HUES48 (cell line): Measurements from ENCODE around the gene RPH3AL.
A peak's percentile ranks its signal among the peaks of the same experiment; 100 is the strongest.
"Not testable (repeated sequence)": the region's sequence is repeated elsewhere in the genome, so short reads cannot be mapped to it uniquely, and the experiment has no call there.

Experiments
- H3K27ac ChIP-seq: one replicate; pipeline ENCODE4 v1.7.0; 2013; ENCODE audit warnings: low read depth, low read length, inconsistent platforms
- H3K27me3 ChIP-seq: 2 replicates; pipeline ENCODE4 v1.6.1; 2013; ENCODE audit warnings: mild to moderate bottlenecking, low read length; ENCODE audit not compliant: control insufficient read depth, insufficient read depth
- H3K36me3 ChIP-seq: 2 replicates; pipeline ENCODE4 v1.6.1; 2013; ENCODE audit warnings: low read length; ENCODE audit not compliant: control insufficient read depth, insufficient read depth
- H3K4me1 ChIP-seq: 2 replicates; pipeline ENCODE4 v1.6.1; 2013; ENCODE audit warnings: mild to moderate bottlenecking, low read length; ENCODE audit not compliant: control insufficient read depth, insufficient read depth
- H3K4me3 ChIP-seq: 2 replicates; pipeline ENCODE4 v1.5.1; 2013; ENCODE audit warnings: mild to moderate bottlenecking, low read depth, low read length
- H3K9ac ChIP-seq: 2 replicates; pipeline ENCODE4 v1.6.1; 2013; ENCODE audit warnings: mild to moderate bottlenecking, low read depth, low read length, moderate library complexity
- H3K9me3 ChIP-seq: 2 replicates; pipeline ENCODE4 v1.6.1; 2013; ENCODE audit warnings: low read length; ENCODE audit not compliant: control insufficient read depth, insufficient read depth

Gene RPH3AL

DNA sequence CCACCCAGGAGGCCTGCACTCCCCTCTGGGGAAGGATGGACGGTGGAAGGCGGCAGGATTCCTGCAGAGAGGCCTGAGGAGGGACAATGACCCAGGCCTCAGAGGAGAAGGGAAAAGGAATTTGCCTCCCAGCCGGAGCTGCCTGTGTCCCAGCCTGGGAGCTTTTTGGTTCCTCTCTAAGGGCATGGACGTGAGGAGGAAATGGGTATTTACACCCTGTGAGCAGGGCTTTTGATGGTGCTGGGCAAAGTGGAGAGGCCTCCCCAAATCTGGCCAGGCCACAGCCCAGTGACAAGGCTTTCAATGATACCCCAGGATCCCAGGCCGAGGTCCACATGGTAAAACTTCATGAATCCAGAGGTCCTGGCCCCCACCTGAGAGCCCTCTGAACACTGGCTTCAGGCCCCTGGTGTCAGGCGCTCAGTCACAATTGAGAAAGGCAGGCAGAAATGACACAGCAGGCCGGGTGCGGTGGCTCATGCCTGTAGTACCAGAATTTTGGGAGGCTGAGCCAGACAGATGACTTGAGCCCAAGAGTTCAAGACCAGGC is 115.1 kb downstream of the RPH3AL start:
- H3K4me1 ChIP-seq: peaks cover 22% of the 10 kb centered on the region
- no peak overlapping the region for H3K9ac ChIP-seq
- H3K27me3 ChIP-seq: no peaks in the 10 kb centered on the region
- H3K9me3 ChIP-seq: no peaks in the 10 kb centered on the region
- H3K36me3 ChIP-seq: no peaks in the 10 kb centered on the region
- no peak overlapping the region for H3K4me3 ChIP-seq
- H3K27ac ChIP-seq: peak overlapping the region; percentile 37

DNA sequence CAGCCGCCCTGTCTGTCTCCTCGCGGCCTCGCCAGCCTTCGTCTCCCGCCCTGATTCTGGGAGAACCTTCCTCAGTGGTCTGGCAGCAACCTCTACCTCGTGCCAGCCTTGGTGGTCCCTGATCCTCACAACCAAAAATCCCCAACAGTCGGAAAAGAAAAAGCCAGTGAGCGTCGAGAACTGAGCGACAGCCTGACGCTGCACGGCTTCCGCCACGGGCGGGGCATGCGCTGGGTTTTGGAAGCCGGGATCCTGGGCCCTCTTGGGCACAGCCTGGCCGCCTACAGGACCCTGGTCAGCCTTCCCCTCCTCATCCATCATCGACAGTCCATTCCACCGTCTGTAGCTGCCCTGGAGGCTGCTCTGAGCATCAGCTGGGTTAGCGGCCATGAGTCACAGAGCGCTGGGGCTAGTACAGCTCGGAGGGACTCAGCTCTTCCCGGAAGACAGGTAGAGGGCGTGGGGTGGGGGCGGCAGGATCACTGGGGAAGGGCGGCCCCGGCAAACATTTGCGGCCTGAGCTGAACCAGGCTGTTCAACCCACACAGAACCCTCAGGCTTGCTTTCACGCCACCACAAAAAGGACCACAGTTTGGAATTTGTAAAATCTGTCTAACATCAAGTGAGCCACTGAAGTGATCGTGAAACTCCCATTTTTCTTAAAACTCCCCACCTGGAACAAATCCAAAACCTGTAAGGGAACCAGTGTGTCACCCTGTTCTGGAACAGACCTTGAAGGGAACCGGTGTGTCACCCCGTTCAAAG is 115.8 kb downstream of the RPH3AL start:
- peaks cover 22% of the 10 kb centered on the region for H3K4me1 ChIP-seq
- H3K9ac ChIP-seq: no peak overlapping the region
- no peaks in the 10 kb centered on the region for H3K27me3 ChIP-seq
- H3K4me3 ChIP-seq: no peak overlapping the region
- H3K27ac ChIP-seq: peak overlapping the region; percentile 37
- no peaks in the 10 kb centered on the region for H3K36me3 ChIP-seq
- no peaks in the 10 kb centered on the region for H3K9me3 ChIP-seq

DNA sequence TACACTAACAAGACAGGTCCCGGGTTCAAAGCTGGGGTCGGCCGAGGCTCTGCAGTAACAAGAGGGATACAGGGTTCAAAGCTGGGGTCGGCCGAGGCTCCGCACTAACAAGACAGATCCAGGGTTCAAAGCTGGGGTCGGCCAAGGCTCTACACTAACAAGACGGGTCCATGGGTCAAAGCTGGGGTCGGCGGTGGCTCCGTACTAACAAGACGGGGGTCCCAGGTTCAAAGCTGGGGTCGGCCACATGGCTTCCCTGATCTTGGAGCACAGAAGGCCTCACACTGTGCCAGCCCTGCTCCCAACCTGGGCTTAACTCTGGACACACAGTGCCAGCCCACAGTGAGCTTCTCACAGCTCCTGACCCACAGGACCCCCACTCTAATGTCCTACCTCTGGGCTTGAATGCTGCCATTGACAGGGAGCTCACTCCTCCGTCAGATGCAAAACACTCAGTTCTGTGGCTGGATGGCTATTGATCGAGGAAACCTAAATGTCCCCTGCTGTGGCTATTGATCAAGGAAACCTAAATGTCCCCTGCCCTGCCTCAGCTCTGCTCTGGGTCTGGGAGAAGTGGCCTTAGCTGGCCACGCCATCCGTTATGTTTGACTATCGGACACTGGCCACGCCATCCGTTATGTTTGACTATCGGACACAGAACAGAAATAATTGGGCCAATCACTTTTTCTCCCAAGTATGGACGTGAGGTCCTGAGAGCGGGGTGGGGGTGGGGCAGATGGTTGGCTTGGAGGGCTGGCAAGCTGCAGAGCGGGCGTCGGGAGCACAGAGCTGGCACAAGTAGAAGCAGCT is 116.6 kb downstream of the RPH3AL start:
- Histone ChIP-seq H3K9ac (no peak overlapping the region), H3K9me3 (no peaks in the 10 kb centered on the region), H3K4me3 (no peak overlapping the region), H3K4me1 (peaks cover 22% of the 10 kb centered on the region), H3K27me3 (no peaks in the 10 kb centered on the region), H3K27ac (no peak overlapping the region), H3K36me3 (no peaks in the 10 kb centered on the region)

DNA sequence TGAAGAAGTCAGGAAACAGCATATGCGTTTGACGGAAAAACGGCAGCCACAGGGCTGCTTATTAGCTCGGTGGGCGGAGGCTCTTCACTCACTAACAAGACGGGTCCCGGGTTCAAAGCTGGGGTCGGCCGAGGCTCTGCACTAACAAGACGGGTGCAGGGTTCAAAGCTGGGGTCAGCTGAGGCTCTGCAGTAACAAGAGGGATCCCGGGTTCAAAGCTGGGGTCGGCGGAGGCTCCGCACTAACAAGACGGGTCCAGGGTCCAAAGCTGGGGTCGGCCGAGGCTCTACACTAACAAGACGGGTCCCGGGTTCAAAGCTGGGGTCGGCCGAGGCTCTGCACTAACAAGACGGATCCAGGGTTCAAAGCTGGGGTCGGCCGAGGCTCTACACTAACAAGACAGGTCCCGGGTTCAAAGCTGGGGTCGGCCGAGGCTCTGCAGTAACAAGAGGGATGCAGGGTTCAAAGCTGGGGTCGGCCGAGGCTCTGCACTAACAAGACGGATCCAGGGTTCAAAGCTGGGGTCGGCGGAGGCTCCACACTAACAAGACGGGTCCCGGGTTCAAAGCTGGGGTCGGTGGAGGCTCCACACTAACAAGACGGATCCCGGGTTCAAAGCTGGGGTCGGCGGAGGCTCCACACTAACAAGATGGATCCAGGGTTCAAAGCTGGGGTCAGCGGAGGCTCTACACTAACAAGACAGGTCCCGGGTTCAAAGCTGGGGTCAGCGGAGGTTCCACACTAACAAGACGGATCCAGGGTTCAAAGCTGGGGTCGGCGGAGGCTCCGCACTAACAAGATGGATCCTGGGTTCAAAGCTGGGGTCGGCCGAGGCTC is 117.4 kb downstream of the RPH3AL start:
- H3K27ac ChIP-seq, H3K36me3 ChIP-seq, H3K27me3 ChIP-seq, H3K9me3 ChIP-seq, H3K9ac ChIP-seq, H3K4me3 ChIP-seq: not testable (repeated sequence)
- H3K4me1 ChIP-seq: peaks cover 22% of the 10 kb centered on the region

DNA sequence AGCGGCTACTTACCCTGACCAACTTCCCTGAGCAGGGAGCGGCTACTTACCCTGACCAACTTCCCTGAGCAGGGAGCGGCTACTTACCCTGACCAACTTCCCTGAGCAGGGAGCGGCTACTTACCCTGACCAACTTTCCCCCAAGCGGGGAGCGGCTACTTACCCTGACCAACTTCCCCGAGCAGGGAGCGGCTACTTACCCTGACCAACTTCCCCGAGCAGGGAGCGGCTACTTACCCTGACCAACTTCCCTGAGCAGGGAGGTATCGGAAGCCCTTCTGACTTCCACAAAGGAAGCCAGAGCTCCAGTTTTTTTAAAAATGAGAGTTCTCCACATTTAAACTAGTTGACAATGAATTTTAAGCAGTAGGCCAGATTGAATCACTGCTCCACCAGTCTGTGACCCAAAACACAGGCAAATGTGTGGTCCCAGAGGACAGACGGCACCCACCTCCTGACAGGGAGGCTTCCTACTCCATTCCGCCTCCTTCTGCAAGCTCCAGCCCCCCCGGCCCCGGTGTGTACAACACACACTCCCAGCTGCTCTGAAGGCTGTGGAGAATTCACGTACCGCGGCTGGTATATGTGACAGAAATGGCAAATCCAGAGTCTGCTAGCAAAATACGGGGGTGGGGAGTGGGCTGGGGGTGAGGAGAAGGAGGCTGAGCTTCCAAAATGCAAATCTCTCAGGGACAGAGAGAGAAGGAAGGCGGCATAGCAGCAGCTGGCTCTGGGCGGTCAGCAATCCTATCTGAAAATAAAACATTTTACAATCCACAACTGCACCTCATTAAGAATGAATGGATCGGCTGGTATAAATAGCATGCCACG is 118.2 kb downstream of the RPH3AL start:
- H3K9me3 ChIP-seq, H3K27ac ChIP-seq, H3K36me3 ChIP-seq, H3K4me3 ChIP-seq, H3K27me3 ChIP-seq: not testable (repeated sequence)
- Histone ChIP-seq H3K4me1 (peaks cover 22% of the 10 kb centered on the region), H3K9ac (peak overlapping the region; percentile 8; the same call in 1 of the 2 replicates)

DNA sequence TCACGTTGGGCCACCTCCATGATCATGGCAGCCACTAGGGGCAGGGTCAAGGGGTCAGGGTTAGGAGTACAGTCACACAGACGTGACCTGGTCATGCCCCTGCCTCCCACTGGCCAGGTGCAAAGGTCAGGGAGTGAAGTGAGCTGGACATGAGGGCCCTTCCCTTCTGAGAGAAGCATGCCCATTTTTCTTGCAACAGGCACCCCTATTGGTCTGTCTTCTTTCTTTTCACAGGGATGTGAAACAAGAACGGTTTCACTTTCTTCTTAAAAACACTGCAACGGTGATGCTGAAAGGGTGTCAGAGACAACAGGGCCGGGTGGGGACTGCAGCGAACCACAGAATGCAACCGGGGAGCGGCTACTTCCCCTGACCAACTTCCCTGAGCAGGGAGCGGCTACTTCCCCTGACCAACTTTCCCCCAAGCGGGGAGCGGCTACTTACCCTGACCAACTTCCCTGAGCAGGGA is 119.1 kb downstream of the RPH3AL start:
- Histone ChIP-seq H3K9me3 (no peaks in the 10 kb centered on the region), H3K4me3 (no peak overlapping the region), H3K9ac (no peak overlapping the region), H3K4me1 (peaks cover 18% of the 10 kb centered on the region), H3K27ac (no peak overlapping the region), H3K36me3 (no peaks in the 10 kb centered on the region), H3K27me3 (no peaks in the 10 kb centered on the region)

DNA sequence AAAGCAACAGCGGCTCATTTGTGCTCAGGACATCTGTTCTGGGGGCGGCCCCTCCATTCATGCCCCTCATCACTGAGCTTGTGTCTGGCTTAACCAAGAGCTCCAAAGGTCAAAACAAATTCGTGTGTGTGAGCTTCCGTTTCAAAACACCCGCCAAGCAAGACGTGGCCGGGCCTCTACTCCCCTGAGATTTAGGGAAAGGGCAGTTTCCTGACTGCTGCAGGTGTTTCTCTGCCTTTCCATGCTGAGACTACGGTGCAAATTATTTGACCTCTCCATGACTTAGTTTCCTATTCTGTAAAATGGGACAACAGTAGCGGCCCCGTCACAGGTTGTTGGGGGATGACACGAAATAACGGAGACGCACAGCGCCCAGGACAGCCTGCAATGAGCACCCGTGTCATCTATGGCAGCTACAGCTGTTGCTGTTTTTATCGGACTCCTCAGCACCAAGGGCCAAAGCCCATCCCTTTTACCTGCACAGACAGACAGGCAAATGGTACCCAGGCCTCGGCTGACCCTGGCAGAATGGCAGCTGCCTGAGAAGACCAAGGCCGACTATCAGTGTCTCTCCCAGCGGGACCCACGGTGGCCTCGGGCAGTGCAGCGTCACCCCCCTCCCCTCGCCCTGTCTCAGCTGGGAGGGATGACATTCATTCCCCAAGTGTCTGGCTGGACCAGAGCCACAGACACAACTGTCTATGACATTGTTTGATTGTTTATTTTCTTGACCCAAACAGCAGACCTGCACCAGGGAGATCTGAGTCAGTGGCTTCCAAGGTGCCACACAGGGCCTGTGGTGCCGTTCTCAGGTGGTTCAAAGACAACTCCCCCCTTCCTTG is 120.4 kb downstream of the RPH3AL start:
- Histone ChIP-seq H3K4me1 (peaks cover 11% of the 10 kb centered on the region), H3K4me3 (no peak overlapping the region), H3K27me3 (no peaks in the 10 kb centered on the region), H3K9ac (no peak overlapping the region), H3K36me3 (no peaks in the 10 kb centered on the region), H3K27ac (no peak overlapping the region), H3K9me3 (no peaks in the 10 kb centered on the region)

DNA sequence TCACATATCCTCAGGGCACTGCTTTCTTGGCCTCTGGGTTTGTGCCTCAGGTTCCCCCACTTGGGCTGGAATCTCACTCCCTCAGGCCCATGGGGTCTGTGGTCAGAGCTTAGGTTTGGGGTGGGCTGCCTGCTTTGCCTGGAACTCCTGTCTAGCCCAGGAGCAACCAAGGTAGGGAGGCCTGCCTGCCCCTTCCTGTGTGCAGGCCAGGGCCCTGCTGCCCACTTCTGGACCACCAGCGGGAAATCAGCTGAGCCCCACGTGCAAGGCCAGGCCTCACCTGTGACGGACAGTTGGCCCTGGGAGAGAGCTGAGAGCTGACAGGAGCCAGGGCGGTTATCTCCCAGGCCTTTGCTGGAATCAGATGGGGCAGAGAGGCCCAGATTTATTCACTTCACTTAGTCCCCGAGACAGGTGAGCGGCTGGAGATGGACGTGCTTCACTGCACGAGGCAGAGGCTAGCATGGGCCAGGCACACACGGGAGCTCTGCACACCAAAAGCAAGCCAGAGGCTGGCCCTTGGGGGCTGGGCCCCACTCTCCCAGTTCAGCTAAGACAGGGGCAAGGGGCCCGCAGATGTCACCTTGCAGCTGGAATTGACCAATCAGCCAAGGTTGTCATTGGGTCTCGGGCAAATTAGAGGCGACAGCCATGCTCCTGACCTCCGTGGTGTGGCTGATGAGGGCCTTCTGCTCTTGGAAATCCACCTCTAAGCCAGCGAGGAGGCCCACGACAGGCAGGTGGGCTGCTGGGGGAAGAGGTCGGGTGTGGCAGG is 121.2 kb downstream of the RPH3AL start:
- Histone ChIP-seq H3K9me3 (no peaks in the 10 kb centered on the region), H3K4me3 (no peak overlapping the region), H3K27me3 (no peaks in the 10 kb centered on the region), H3K4me1 (peaks cover 11% of the 10 kb centered on the region), H3K27ac (no peak overlapping the region), H3K36me3 (no peaks in the 10 kb centered on the region), H3K9ac (no peak overlapping the region)

DNA sequence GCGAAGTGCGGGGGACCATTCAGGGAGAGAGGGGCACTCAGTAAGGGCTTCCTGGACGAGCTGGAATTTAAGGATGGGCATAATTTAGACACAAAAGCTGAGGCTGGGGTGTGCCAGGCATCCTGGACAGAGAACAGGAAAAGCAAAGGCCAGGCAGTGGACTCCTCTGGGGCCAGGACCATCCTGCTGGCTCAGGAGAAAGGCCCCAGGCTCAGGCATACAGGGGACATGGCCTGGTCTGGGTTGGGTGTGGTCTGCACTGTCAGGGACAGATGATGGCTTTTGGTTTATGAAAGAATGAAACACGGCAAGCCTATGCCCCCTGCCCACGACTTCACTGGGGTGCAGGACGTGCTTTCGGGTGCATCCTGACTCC is 122.2 kb downstream of the RPH3AL start:
- H3K4me3 ChIP-seq: no peak overlapping the region
- H3K27me3 ChIP-seq: no peaks in the 10 kb centered on the region
- H3K27ac ChIP-seq: no peak overlapping the region
- no peaks in the 10 kb centered on the region for H3K9me3 ChIP-seq
- no peaks in the 10 kb centered on the region for H3K36me3 ChIP-seq
- H3K9ac ChIP-seq: no peak overlapping the region
- peaks cover 11% of the 10 kb centered on the region for H3K4me1 ChIP-seq
